Caco-2 (cell line): ENCODE data around the gene SLCO2A1. TPM values are rescaled to one million over a fixed set of nuclear protein-coding genes. Genes with fewer than 3 reads are reported as not detected.

Experiments
- Bru-seq: library from RNA; stranded (reverse); fragments of 400-500 nt; gene quantifications from one replicate; lab custom pipeline; 2021; lab: Mats Ljungman, UMichigan
- BruChase-seq, 2 experiments: library from RNA; stranded (reverse); fragments of 400-500 nt; gene quantifications; one replicate each; lab custom pipeline; 2021; lab: Mats Ljungman, UMichigan
- BruUV-seq: library from RNA; stranded (reverse); fragments of 400-500 nt; replicated peaks from 2 replicates; lab custom pipeline; 2021; lab: Mats Ljungman, UMichigan
- CTCF ChIA-PET: fragments of 300-600 bp; sonication (Branson Sonifier 250); formaldehyde crosslinking; loops from one replicate; lab custom pipeline; 2022; ENCODE audit warnings: antibody characterized with exemption; lab: Charles Lee
- POLR2A ChIA-PET: fragments of 300-600 bp; sonication (Branson Sonifier 250); formaldehyde crosslinking; loops from one replicate; lab custom pipeline; 2022; ENCODE audit warnings: antibody characterized with exemption; lab: Charles Lee
- DNase-seq, 2 experiments: peaks; one replicate each; pipeline versions ENCODE4 v3.0.0 to v3.0.0-alpha.2; 2020 to 2022
- H3K27me3 ChIP-seq: replicated peaks from 2 replicates; pipeline ENCODE4 v1.6.0; 2011; ENCODE audit warnings: low read length; ENCODE audit not compliant: control insufficient read depth, insufficient read depth
- H3K36me3 ChIP-seq: 2 replicates; pipeline ENCODE4 v1.5.1; 2011; ENCODE audit warnings: low read length; ENCODE audit not compliant: control insufficient read depth, insufficient read depth
- H3K4me1 ChIP-seq: fragments of 250-450 bp; sonication (Bioruptor Pico); 2 replicates; pipeline ENCODE4 v1.5.1; 2020; ENCODE audit warnings: mild to moderate bottlenecking
- H3K4me3 ChIP-seq: 2 replicates; pipeline ENCODE4 v1.5.1; 2011; ENCODE audit warnings: low read depth, mild to moderate bottlenecking, control low read depth, low read length
- H3K9me3 ChIP-seq: fragments of 250-450 bp; sonication (Bioruptor Pico); 2 replicates; pipeline ENCODE4 v1.5.1; 2020; ENCODE audit warnings: mild to moderate bottlenecking, moderate library complexity
- H3K27ac Mint-ChIP-seq: one replicate; pipeline ENCODE4 v1.8.0; 2022; ENCODE audit warnings: mixed read lengths; ENCODE audit not compliant: unreplicated experiment
- H3K27me3 Mint-ChIP-seq: one replicate; pipeline ENCODE4 v1.8.0; 2022; ENCODE audit warnings: mixed read lengths; ENCODE audit not compliant: insufficient read depth, unreplicated experiment
- H3K36me3 Mint-ChIP-seq: one replicate; pipeline ENCODE4 v1.8.0; 2022; ENCODE audit warnings: mild to moderate bottlenecking, mixed read lengths; ENCODE audit not compliant: insufficient read depth, unreplicated experiment
- H3K4me1 Mint-ChIP-seq: one replicate; pipeline ENCODE4 v1.8.0; 2022; ENCODE audit warnings: low read depth, mixed read lengths; ENCODE audit not compliant: unreplicated experiment
- H3K4me3 Mint-ChIP-seq: one replicate; pipeline ENCODE4 v1.8.0; 2022; ENCODE audit warnings: mild to moderate bottlenecking, moderate library complexity, mixed read lengths; ENCODE audit not compliant: unreplicated experiment
- H3K9me3 Mint-ChIP-seq: one replicate; pipeline ENCODE4 v1.8.0; 2022; ENCODE audit warnings: mixed read lengths; ENCODE audit not compliant: unreplicated experiment
- intact Hi-C: fragments of 100-400 bp; cut with micrococcal nuclease; formaldehyde crosslinking; loops from one replicate; pipeline ENCODE4 v1.10.0; 2022; ENCODE audit not compliant: unreplicated experiment
- long read RNA-seq: library from polyadenylated mRNA; stranded (forward); transcript quantifications from one replicate; pipeline ENCODE4 v2.0.0, GENCODE V29; 2022
- total RNA-seq: library from RNA; stranded (reverse); gene quantifications from 2 replicates; pipeline ENCODE4 v1.2.3, GENCODE V29; 2022
- TF ChIP-seq, protein P1 (sequence below), 2 experiments: fragments of 200-600 bp in 1 of 2; IDR thresholded peaks; 1 replicate in 1 of 2; 2 replicates in 1 of 2; pipeline versions ENCODE4 v1.5.1 to v1.8.0; 2011 to 2022; ENCODE audit warnings: antibody characterized with exemption in 1 of 2, control low read depth in 1 of 2, inconsistent platforms in 1 of 2, low read depth in 1 of 2, low read length in 1 of 2, mild to moderate bottlenecking in 1 of 2, moderate library complexity in 1 of 2; ENCODE audit not compliant: insufficient read depth in 1 of 2, severe bottlenecking in 1 of 2, unreplicated experiment in 1 of 2

The SLCO2A1 gene
- total RNA-seq (2.2 and 2.5 TPM in 2 replicates), Bru-seq, nascent RNA (percentile 39 among the genes with signal in this experiment), BruChase-seq, experiment 1, labeled RNA remaining after a 2-hour chase (percentile 36 among the genes with signal in this experiment), BruChase-seq, experiment 2, labeled RNA remaining after a 6-hour chase (percentile 34 among the genes with signal in this experiment)
- long read RNA-seq, full-length matches to known transcripts = 1 of 2 reads
- long read RNA-seq, partial matches to known transcripts = 0 of 2 reads
- long read RNA-seq, other reads (novel, unspliced or antisense) = 1 of 2 reads

DNA sequence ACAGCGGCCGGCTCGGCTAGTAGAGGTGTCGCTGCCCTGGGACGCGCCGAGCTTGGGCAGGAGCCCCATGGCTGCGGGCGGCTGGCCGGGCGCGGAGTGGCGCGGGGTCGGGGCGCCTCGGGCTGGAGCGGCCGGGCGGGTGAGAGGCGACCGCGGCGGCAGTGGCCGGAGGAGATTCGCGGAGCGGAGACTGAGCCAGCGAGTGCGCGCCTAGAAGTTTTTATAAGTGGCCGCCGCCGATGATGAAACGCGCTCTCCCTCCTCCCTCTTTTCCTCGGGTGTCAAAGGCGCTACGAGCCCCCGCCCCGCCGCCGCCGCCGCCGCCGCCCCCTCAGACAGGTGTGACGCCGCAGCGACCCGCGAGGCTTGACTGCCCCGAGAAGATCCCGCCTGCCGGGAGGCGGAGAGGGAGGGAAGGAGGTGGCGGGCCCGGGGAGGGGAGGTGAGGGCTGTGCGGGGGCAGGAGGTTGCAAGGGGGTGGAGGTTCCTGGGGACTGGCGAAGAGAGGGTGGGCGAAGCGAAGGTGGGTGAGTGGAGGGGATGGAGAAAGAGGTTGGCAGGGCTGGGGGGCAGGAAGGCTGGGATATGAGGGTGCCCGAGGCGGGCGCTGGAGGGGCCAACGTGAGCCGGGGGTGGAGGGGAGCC, at the start of gene SLCO2A1:
Gene SLCO2A1 (minus strand): TSS at position 192 of the 645 bp plus-strand sequence. CDS start 123 bp downstream, at position 69.
- H3K27ac Mint-ChIP-seq = peak within 1 kb of the TSS; percentile 53
- DNase-seq = peak; percentile 68 to 69
- ChIA-PET CTCF (interaction anchor here (0.6 kb wide), 1 partner anchor 527 kb away, joined by 4 read pairs; no protein-coding TSS in a partner anchor), POLR2A (no interaction called here)
- H3K36me3 ChIP-seq = no peaks in the 10 kb centered on the region
- H3K4me1 Mint-ChIP-seq = peaks cover 14% of the 10 kb centered on the region
- no TSS peak for BruUV-seq
- intact Hi-C loops = loop anchor here (1.0 kb wide), 1 partner anchor 27 kb away; no protein-coding TSS in a partner anchor
- peak within 1 kb of the TSS; percentile 78 for H3K4me3 ChIP-seq
- peaks cover 7% of the 10 kb centered on the region for H3K27me3 Mint-ChIP-seq
- peak within 1 kb of the TSS; percentile 91 for H3K4me3 Mint-ChIP-seq
- no peaks in the 10 kb centered on the region for H3K4me1 ChIP-seq
- no peaks in the 10 kb centered on the region for H3K9me3 ChIP-seq
- H3K27me3 ChIP-seq = no peaks in the 10 kb centered on the region
- peaks cover 10% of the 10 kb centered on the region for H3K36me3 Mint-ChIP-seq
- TF ChIP-seq, protein P1, sequence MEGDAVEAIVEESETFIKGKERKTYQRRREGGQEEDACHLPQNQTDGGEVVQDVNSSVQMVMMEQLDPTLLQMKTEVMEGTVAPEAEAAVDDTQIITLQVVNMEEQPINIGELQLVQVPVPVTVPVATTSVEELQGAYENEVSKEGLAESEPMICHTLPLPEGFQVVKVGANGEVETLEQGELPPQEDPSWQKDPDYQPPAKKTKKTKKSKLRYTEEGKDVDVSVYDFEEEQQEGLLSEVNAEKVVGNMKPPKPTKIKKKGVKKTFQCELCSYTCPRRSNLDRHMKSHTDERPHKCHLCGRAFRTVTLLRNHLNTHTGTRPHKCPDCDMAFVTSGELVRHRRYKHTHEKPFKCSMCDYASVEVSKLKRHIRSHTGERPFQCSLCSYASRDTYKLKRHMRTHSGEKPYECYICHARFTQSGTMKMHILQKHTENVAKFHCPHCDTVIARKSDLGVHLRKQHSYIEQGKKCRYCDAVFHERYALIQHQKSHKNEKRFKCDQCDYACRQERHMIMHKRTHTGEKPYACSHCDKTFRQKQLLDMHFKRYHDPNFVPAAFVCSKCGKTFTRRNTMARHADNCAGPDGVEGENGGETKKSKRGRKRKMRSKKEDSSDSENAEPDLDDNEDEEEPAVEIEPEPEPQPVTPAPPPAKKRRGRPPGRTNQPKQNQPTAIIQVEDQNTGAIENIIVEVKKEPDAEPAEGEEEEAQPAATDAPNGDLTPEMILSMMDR (IDR thresholded peaks at IDR 0.05; ENCODE audit: insufficient read depth in 1 of 2, low read depth in 1 of 2, low read length in 1 of 2, severe bottlenecking in 1 of 2, unreplicated experiment in 1 of 2) = no peak
- no peaks in the 10 kb centered on the region for H3K9me3 Mint-ChIP-seq

DNA sequence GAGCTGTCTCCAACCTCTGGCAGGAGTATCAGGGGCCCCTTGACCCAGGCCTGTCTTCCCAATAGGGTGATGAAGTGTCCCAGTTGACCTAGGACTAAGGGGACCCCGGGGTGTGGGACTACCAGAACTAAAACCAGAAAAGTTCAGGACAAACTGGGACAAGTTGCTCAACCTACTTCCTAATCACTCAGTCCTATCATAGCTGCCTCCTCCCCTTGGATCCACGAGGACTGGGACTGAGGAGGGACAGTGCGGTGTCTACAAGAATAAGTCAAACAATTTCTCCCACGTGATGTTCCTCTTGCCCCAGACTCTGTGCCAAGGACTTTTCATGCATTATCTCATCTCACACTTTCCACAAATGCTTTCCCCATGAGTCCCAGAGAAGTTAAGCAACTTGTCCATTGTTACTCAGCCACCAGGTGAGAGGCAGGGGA, 49.4 kb upstream of the SLCO2A1 start:
- TF ChIP-seq, protein P1 (IDR thresholded peaks at IDR 0.05; ENCODE audit: insufficient read depth in 1 of 2, low read depth in 1 of 2, low read length in 1 of 2, severe bottlenecking in 1 of 2, unreplicated experiment in 1 of 2) = no peak
- H3K27me3 Mint-ChIP-seq = no peaks in the 10 kb centered on the region

DNA sequence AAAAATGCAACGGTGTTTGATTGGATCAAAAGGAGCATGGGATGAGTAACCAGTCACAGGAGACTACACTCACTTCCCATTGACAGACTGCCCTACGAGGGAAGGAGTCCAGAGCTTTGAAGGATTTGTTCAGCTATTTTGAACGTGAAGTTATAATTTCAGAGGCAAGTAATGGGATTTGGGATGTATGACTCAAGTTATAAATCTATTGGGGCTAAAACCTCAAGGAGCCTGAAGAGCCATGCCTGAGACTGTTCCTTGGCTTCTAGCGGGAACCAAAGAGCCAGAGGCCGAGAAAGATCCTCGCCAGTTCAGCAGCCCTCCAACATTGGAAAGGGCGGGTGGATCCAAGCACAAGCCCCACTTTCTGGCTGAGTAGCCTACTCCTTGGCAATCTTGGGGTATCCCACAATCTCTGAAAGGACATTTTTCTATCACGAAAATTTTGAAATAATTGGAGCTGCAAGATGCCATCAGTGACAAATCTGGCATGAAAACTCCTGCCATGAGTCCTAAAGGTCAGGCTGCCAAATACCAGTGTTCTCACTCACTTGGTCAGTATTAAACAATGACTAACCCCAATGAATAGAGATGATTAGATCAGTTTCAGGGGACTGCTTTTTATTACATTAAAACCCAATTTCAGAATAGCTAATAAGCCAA, 48.6 kb upstream of the SLCO2A1 start:
- Mint-ChIP-seq H3K4me3 (no peak overlapping the region), H3K9me3 (peaks cover 9% of the 10 kb centered on the region), H3K4me1 (no peaks in the 10 kb centered on the region), H3K36me3 (no peaks in the 10 kb centered on the region), H3K27me3 (no peaks in the 10 kb centered on the region), H3K27ac (no peak overlapping the region)
- Histone ChIP-seq H3K4me3 (no peak overlapping the region), H3K27me3 (no peaks in the 10 kb centered on the region), H3K4me1 (no peaks in the 10 kb centered on the region), H3K9me3 (peaks cover 3% of the 10 kb centered on the region), H3K36me3 (no peaks in the 10 kb centered on the region)
- ChIA-PET CTCF (no interaction called here), POLR2A (no interaction called here)
- TF ChIP-seq, protein P1 (IDR thresholded peaks at IDR 0.05; ENCODE audit: insufficient read depth in 1 of 2, low read depth in 1 of 2, low read length in 1 of 2, severe bottlenecking in 1 of 2, unreplicated experiment in 1 of 2) = no peak
- intact Hi-C loops = no loop called here
- BruUV-seq = no TSS peak
- no peak for DNase-seq

More for the DNA sequence above, 49.4 kb upstream of the SLCO2A1 start:
- no peak for DNase-seq
- Histone ChIP-seq H3K9me3 (peaks cover 3% of the 10 kb centered on the region), H3K4me1 (no peaks in the 10 kb centered on the region), H3K4me3 (no peak overlapping the region), H3K27me3 (no peaks in the 10 kb centered on the region), H3K36me3 (no peaks in the 10 kb centered on the region)
- Mint-ChIP-seq H3K4me3 (no peak overlapping the region), H3K36me3 (no peaks in the 10 kb centered on the region), H3K27ac (no peak overlapping the region), H3K4me1 (no peaks in the 10 kb centered on the region), H3K9me3 (peaks cover 9% of the 10 kb centered on the region)
- intact Hi-C loops = no loop called here
- POLR2A ChIA-PET = no interaction called here
- no TSS peak for BruUV-seq
- CTCF ChIA-PET = no interaction called here
